OCI-M1 (cell line): ENCODE results near the gene OPALIN.

ENCODE experiments used
- DNase-seq: peaks from one replicate; lab custom pipeline; 2025; lab: John Stamatoyannopoulos, UW

OPALIN gene

GRCh38 chr10:96298362-96298761 is 60.4 kb downstream of the OPALIN start:
- no peak for DNase-seq

GRCh38 chr10:96297486-96297885 is 61.3 kb downstream of the OPALIN start:
- DNase-seq = no peak

- DNase-seq = no peak
Measured at GRCh38 chr10:96295475-96295874, 63.3 kb downstream of the OPALIN start.
